Right renal pelvis (tissue), 4 donors: ENCODE data around the gene LRCH3. TPM values are rescaled to one million over a fixed set of nuclear protein-coding genes. Genes with fewer than 3 reads are reported as not detected.

Experiments used
- DNase-seq, 4 donors: peaks; one replicate each; pipeline ENCODE4 v3.0.0-alpha.2; 2013; ENCODE audit warnings: low read depth in 4 of 4, low spot score in 3 of 4, missing footprints in 1 of 4
- polyA plus RNA-seq, 4 donors: library from polyadenylated mRNA; unstranded; fragments of 120-200 nt; gene quantifications; one replicate each; pipeline ENCODE4 v1.2.1, GENCODE V29; 2013; ENCODE audit not compliant: insufficient read length in 4 of 4

LRCH3 gene
- 10 to 100 TPM; 33.4 to 39.3 (median 37.2) TPM for polyA plus RNA-seq

GRCh38 chr3:197791113-197791891, at the start of gene LRCH3:
Gene LRCH3, plus strand, starts transcription at chr3:197791254. Its CDS starts 25 bp downstream, at chr3:197791279.
- DNase-seq: peak; percentile 70 to 88 (median 78)

- no peak for DNase-seq
Measured at GRCh38 chr3:197742787-197743186, 48.3 kb upstream of the LRCH3 start.

GRCh38 chr3:197746209-197746608, 44.8 kb upstream of the LRCH3 start:
- DNase-seq: no peak

GRCh38 chr3:197746801-197747237, 44.2 kb upstream of the LRCH3 start:
- no peak for DNase-seq

- no peak for DNase-seq
Measured at GRCh38 chr3:197748597-197749314, 42.3 kb upstream of the LRCH3 start.

DNA sequence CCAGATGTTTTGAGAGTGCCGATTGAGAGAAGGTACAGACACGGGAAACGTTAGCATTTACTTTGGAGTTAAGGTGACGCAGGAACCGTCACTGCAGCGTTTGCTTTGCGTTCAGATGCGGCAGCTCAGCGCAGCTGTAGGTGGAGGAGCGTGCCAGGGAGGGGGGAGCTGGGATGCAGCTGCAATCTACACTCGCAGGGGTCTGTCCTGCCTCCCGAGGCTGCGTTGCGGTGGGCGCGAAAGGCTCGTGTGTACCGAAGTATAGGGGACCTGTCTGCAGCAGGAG, 41.8 kb upstream of the LRCH3 start:
- DNase-seq: peak in 1 of 4 donors; percentile 61

GRCh38 chr3:197749601-197750395, 41.3 kb upstream of the LRCH3 start, which contains the start of gene FYTTD1:
Gene FYTTD1, plus strand, starts transcription at chr3:197749883. Its CDS starts 89 bp downstream, at chr3:197749972.
- DNase-seq: peak; percentile 68 to 78 (median 74)

- DNase-seq: peak in 2 of 4 donors; percentile 38 to 44
Measured at GRCh38 chr3:197750396-197750831, 40.6 kb upstream of the LRCH3 start.

DNA sequence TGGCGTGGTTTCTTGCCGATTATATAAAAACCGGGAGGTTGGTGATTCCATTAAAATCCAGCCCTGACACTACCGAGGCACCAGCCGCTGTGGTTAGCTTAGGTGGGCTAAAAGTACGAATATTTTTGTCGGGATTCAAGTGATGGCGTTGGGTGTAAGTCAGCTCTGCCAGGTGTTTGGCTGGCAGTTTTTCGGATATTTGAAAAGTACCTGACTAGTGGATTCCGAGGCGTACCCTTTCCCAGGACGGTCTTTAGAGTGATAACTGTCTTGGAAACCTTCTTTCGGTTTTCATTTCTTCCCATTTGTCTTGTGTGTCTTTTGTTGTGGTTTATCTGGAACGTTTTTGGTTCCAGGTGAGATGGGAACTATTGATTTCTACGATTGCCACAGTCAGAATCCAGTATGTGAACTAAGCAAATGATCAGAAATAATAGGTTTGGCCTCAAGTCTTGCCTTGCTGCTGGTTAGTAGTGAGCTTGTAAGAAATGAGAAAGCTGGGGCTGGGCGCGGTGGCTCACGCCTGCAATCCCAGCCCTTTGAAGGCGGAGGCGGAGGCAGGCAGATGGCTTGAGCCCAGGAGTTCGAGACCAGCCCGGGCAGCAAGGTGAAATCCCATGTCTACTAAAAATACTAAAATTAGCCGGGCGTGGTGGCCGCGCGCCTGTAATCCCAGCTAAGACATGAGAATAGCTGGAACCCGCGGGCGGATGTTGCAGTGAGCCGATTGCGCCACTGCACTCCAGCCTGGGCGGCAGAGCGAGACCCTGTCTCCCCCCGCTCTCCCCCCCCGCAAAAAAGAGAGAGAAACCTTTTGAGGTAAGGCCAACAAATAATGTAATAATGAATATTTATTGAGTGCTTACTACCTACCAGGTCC, 40.0 kb upstream of the LRCH3 start:
- peak in 1 of 4 donors; percentile 23 for DNase-seq

GRCh38 chr3:197752107-197752506, 38.9 kb upstream of the LRCH3 start:
- no peak for DNase-seq

DNA sequence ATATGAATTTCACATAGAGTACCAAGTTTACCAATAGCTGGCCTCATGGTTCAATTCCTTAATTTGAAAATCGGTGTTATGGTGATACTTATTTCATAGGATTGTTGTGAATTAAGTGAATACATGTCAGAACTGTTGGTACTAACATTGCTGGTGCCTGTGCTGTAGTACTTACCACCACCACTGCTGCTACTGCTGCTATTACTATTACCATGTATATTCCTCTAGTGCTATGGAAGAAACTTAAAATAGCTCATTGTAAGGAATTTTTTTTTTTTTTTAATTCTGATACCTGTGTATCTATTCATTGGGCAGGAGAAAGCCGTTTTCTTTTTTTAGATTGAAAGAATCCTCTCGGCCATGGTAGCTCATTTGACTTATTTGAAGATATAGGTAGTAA, 37.8 kb upstream of the LRCH3 start:
- DNase-seq: no peak

DNA sequence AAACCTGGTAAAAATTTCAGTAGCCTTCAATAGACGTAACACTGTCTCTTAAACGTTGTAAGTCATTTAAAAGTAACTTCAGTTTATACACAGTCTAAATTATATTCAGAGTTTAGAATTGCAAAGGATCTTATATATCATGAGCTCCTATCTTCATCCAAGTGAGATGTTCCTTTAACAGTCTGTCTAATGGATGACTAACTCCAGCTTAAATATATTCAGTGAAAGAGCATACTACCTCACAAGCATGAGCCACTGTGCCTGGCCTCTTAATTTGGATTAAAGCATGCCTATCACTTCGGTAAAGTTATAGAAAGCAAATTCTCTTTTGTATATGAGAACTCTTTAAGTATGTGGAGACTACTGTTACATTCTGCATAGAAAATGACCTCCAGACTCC, 34.4 kb upstream of the LRCH3 start:
- no peak for DNase-seq

DNA sequence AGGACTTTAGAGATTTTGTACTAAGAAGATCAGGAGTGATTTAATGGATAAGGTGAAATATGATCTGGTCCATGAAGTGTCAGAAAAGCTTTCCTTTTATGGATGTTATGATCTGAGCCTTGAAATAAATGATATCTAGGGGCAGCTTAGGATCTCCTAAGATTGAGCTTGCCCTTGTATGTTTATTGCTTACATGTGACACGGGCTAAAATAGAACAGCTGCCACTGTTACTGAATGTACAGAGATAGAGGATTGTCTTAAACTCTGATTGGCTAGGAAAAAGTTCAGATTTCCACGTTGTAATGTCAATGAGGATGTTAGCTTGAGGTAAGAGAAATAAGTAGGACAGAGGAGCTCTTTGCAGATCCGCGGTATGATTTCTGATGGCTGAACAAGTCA, 32.5 kb upstream of the LRCH3 start:
- DNase-seq: no peak

DNA sequence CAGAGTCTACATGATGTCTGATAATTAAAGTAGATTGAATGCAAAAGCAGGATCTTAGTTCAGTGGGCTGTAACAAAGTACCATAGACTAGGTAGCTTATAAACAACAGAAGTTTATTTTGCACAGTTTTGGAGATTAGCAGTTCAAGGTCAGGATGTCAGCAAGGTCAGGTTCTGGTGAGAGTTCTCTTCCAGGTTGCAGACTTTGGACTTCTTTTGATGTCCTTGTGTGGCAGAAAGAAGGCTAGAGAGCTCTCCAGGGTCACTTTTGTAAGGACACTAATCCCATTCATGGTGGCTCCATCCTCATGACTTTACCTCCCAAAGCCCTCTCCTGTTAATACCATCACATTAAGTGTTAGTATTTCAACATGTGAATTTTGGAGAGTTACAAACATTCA, 29.3 kb upstream of the LRCH3 start:
- DNase-seq: no peak

DNA sequence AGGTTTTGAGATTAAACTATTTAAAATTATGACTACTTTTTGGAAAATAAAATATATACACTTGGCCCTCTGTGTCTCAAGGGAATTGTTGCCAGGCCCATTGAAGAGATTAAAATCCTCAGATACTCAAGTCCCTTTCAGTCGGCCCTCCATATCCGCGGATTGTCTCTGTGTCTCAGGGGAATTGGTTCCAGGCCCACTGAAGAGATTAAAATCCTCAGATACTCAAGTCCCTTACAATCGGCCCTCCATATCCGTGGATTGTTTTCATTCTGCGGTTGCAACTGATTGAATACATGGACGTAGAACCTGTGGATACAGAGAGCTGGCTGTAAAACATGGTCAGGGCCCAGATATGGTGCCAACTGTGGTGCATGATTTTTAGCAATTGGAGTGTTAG, 15.7 kb upstream of the LRCH3 start:
- no peak for DNase-seq

DNA sequence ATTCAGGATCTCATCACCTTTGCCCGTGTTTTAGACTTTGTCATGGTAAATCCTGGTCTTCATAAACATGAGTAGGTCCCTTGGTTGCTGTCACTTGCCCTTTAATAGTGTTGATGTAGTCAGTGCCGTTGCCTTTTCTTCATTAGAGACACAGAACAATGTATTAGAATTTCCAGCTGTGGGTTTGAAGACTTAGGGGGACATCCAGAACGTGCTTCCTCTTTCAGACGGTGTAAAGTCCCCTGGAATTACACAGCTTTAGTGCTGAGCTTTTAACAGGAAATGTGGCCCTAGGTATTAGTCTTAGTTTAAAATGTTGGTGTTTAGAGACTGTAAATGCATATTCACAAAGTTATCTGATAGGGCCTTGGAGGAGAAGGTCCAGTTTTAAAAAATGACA, 8.8 kb upstream of the LRCH3 start:
- DNase-seq: no peak

DNA sequence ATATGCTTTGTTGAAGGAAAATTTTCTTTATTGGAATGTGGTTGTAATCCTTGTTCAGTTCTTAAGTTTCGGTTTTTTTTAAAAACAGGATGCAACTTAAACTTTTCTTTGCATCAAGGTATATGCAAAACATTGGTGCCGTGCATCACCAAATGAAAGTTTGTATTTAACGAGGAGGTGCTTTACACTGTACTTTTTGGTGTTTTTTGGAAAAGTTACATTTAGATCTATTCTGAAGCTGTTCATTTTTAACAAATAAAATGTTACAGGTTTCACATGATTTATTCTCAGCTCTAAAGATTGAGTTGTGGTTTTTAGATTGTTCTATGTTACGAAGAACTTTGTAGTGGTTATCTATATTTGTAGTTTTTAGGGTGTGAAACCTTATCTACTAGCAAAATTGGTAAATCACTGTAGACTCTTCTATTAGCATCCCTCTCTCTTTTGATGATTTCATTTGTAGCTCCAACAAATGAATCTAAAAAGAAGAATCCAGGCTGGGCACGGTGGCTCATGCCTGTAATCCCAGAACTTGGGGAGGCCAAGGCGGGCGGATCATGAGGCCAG, 7.0 kb upstream of the LRCH3 start:
- no peak for DNase-seq

- no peak for DNase-seq
Measured at GRCh38 chr3:197787412-197787811, 3.6 kb upstream of the LRCH3 start.

DNA sequence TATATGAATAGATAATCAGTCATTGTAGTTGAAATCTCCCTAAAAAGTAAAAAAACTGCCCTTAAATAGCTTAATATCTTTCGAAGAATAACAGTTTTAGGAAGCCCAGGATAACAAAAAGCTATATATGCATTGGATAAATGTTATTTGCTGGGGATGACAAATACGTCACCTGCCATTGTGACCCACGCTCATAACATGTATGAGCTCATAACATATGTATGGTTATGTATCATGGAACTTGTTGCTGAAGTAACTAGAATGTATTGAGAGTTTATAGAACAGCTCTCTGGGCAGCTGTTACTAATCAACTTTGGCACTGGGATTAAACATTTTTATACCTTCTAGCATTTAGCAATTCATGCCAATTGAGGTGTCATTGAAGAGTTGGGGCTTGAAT, 1.7 kb upstream of the LRCH3 start:
- no peak for DNase-seq

DNA sequence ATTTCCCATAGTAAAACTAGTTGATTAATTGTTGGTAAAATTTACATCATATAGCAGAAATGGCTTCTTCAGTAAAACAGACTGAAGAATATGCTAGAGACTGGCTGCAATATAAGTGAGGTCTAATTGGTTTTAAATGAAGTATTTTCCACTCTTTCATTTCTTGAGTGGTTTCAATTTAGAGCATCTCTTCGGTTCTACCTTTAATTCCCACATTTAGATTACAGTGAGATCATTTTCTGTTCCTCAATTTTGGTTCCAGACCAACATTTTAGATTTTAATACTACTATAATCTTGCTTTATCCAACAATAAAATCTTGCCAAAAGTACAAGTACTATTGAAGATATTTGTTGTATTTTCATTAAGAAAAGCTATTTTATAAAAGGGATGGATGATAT, 1.0 kb upstream of the LRCH3 start:
- DNase-seq: no peak
